Measurements from ENCODE around the gene PROB1. TPM values are rescaled to one million over a fixed set of nuclear protein-coding genes. Genes with fewer than 3 reads are reported as not detected.

Gene PROB1
- total RNA-seq, 1 donor from 2014 or later: 2.2 TPM

DNA sequence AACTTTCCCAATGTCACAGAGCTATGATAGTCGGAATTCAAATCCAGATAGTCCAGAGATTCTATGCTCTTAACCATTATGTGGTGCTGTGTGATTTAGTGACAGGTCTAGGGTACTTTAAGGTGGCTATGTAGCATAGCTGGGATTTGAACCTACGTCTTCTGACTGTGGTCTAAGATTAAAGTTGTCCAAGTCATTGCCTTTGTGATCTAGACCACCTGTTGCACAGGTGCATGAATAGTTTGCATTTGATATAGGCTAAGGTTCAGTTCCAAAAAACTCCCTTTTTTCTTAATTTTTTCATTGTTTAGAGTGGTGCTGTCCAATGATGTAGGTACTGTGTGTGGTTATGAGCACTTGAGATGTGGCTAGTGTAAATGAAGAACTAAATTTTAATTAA is 50.7 kb downstream of the PROB1 start:
- DNase-seq (ENCODE audit: low spot score, unreplicated experiment): no peak
- H3K4me3 Mint-ChIP-seq (ENCODE audit: low read depth): peak overlapping the region; percentile 38
- no peaks in the 10 kb centered on the region for H3K27me3 Mint-ChIP-seq
- peaks cover 17% of the 10 kb centered on the region for H3K36me3 Mint-ChIP-seq (ENCODE audit: insufficient read depth)
- peak overlapping the region; percentile 39 for H3K27ac Mint-ChIP-seq
- H3K4me1 Mint-ChIP-seq (ENCODE audit: low read depth): peaks cover 21% of the 10 kb centered on the region
- TF ChIP-seq, protein P1, sequence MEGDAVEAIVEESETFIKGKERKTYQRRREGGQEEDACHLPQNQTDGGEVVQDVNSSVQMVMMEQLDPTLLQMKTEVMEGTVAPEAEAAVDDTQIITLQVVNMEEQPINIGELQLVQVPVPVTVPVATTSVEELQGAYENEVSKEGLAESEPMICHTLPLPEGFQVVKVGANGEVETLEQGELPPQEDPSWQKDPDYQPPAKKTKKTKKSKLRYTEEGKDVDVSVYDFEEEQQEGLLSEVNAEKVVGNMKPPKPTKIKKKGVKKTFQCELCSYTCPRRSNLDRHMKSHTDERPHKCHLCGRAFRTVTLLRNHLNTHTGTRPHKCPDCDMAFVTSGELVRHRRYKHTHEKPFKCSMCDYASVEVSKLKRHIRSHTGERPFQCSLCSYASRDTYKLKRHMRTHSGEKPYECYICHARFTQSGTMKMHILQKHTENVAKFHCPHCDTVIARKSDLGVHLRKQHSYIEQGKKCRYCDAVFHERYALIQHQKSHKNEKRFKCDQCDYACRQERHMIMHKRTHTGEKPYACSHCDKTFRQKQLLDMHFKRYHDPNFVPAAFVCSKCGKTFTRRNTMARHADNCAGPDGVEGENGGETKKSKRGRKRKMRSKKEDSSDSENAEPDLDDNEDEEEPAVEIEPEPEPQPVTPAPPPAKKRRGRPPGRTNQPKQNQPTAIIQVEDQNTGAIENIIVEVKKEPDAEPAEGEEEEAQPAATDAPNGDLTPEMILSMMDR (IDR thresholded peaks at IDR 0.05; ENCODE audit: unreplicated experiment): no peak
- H3K9me3 Mint-ChIP-seq (ENCODE audit: low read depth): no peaks in the 10 kb centered on the region

DNA sequence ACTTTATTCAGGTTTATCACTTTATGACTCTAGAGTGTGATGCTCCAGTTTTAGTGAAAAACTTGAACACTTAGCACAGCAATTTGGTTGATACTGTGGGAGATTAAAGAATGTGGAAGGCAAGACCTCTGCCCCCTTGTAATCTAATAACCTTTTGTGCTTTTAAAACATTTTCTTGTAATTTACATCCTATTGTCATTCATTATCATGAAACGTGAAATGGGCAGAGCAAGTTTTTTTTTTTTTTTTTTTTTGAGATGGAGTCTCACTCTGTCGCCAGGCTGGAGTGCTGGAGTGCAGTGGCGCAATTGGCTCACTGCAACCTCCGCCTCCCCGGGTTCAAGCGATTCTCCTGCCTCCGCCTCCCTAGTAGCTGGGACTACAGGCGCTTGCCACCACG is 51.4 kb downstream of the PROB1 start:
- Mint-ChIP-seq H3K27ac (peak overlapping the region; percentile 100), H3K27me3 (no peaks in the 10 kb centered on the region), H3K4me3 (ENCODE audit: low read depth) (peak overlapping the region; percentile 98), H3K36me3 (ENCODE audit: insufficient read depth) (peaks cover 14% of the 10 kb centered on the region), H3K9me3 (ENCODE audit: low read depth) (no peaks in the 10 kb centered on the region), H3K4me1 (ENCODE audit: low read depth) (peaks cover 21% of the 10 kb centered on the region)
- DNase-seq (ENCODE audit: low spot score, unreplicated experiment): no peak
- TF ChIP-seq, protein P1 (IDR thresholded peaks at IDR 0.05; ENCODE audit: unreplicated experiment): no peak

DNA sequence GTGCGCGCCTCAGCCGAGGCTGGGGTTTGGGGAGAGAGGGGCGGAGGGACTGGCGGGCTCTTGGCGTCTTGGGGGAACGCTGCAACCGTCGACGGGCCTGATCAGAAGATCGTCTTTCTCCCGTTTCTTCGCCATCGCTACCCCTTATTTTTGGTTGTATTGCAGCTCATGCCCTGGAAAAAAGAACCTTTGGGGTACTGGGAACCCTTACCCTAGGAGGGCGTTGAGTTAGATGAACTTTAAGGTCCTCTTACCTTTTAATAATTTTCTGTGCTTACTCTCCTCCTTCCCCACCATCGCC is 52.5 kb downstream of the PROB1 start:
- H3K4me3 Mint-ChIP-seq (ENCODE audit: low read depth): peak overlapping the region; percentile 98
- no peaks in the 10 kb centered on the region for H3K9me3 Mint-ChIP-seq (ENCODE audit: low read depth)
- H3K27me3 Mint-ChIP-seq: no peaks in the 10 kb centered on the region
- TF ChIP-seq, protein P1 (IDR thresholded peaks at IDR 0.05; ENCODE audit: unreplicated experiment): no peak
- no peak for DNase-seq (ENCODE audit: low spot score, unreplicated experiment)
- peak overlapping the region; percentile 100 for H3K27ac Mint-ChIP-seq
- peaks cover 14% of the 10 kb centered on the region for H3K36me3 Mint-ChIP-seq (ENCODE audit: insufficient read depth)
- peaks cover 21% of the 10 kb centered on the region for H3K4me1 Mint-ChIP-seq (ENCODE audit: low read depth)

DNA sequence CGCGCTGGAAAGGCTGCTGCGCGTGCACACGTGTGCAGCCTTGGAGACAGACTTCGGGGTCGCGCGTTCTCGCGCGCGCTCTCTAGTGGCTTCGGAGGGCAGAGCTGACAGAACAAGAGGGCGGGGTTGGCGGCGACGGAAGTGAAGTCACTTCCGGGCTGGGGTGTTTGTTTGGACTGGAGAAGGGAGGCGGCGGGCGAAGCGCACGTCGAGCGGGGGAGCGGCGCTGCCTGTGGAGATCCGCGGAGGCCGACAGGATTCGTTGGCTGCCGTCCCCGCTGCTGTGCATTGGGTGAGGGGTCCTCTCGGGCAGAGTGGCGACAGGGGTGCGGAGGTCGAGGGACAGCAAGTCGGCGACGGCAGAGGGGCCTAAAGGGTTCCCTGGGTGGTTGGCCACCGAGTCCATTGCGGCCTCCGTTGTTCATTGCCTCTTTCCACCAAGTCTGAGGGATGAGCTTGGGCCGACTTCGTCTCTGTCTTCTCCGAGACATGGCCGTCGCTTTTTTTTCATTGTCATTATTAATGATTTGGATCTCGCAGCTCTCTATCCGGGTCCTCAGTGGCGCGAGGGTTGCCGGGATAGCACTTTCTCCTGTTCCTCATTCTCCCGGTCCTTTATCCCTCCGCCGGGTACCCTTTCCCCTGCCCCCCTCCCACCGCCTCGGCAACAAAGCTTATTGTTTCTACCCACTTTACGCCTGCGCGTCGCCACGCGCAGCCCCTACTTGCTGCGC is 53.0 kb downstream of the PROB1 start, which contains the start of gene PAIP2:
Gene PAIP2 (plus strand): TSS at position 166 of the 734 bp plus-strand sequence. CDS start 21,931 bp downstream, outside the sequence.
- peak; percentile 95 for DNase-seq (ENCODE audit: low spot score, unreplicated experiment)
- peaks cover 13% of the 10 kb centered on the region for H3K36me3 Mint-ChIP-seq (ENCODE audit: insufficient read depth)

DNA sequence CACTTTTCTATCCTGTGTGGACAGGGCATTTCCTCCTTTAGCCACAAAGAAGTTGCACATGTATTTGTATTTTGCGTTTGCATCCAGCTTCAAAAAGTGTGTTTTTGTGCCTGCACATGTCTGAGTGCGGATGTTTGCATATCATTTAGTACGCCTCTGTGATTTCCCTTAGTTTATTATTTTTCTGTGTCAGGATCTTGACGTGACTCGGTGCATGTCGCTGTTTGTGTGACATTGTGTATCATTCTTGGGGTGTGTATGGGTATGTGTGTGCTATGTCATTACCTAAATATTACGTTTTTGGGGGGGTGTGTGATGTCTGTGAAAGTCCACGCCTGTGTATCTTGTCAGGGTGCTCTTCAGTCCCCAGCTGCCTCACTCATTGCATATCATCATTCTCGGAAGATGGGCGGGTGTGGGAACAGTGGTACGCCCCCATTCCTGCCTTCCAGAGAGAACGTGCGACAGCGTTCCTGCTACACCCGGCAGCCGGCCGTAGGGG is 53.7 kb downstream of the PROB1 start:
- TF ChIP-seq, protein P1 (IDR thresholded peaks at IDR 0.05; ENCODE audit: unreplicated experiment): no peak
- peaks cover 11% of the 10 kb centered on the region for H3K36me3 Mint-ChIP-seq (ENCODE audit: insufficient read depth)
- no peaks in the 10 kb centered on the region for H3K9me3 Mint-ChIP-seq (ENCODE audit: low read depth)
- no peak for DNase-seq (ENCODE audit: low spot score, unreplicated experiment)
- H3K27me3 Mint-ChIP-seq: no peaks in the 10 kb centered on the region
- H3K27ac Mint-ChIP-seq: peak overlapping the region; percentile 100
- peaks cover 19% of the 10 kb centered on the region for H3K4me1 Mint-ChIP-seq (ENCODE audit: low read depth)
- H3K4me3 Mint-ChIP-seq (ENCODE audit: low read depth): peak overlapping the region; percentile 98

More for the DNA sequence above, 53.0 kb downstream of the PROB1 start, which contains the start of gene PAIP2:
- TF ChIP-seq, protein P1 (IDR thresholded peaks at IDR 0.05; ENCODE audit: unreplicated experiment): peak; percentile 67
- Mint-ChIP-seq H3K27ac (peak within 1 kb of the TSS; percentile 100), H3K27me3 (no peaks in the 10 kb centered on the region), H3K4me1 (ENCODE audit: low read depth) (peaks cover 19% of the 10 kb centered on the region), H3K4me3 (ENCODE audit: low read depth) (peak within 1 kb of the TSS; percentile 98), H3K9me3 (ENCODE audit: low read depth) (no peaks in the 10 kb centered on the region)

Other genes with a start within 250 kb of the PROB1 start
- 26.0 and 26.7 TPM in 2 replicates for gene SIL1, start 196.7 kb downstream of the PROB1 start, total RNA-seq
- gene MATR3, start 101.4 kb downstream of the PROB1 start, total RNA-seq: 324 and 336 TPM in 2 replicates
- 92.3 and 97.4 TPM in 2 replicates for gene PAIP2, start 53.2 kb downstream of the PROB1 start, total RNA-seq
- 0.20 and 0.48 TPM in 2 replicates for gene SLC23A1, start 11.8 kb downstream of the PROB1 start, total RNA-seq
- gene MZB1, start 5.2 kb downstream of the PROB1 start, total RNA-seq: 0.24 and 0.80 TPM in 2 replicates
- 13.9 and 14.0 TPM in 2 replicates for gene SPATA24, start 9.0 kb upstream of the PROB1 start, total RNA-seq
- gene DNAJC18, start 44.4 kb upstream of the PROB1 start, total RNA-seq: 23.1 and 23.3 TPM in 2 replicates
- gene ECSCR, start 67.6 kb upstream of the PROB1 start, total RNA-seq: not detected in 2 replicates
- not detected in 2 replicates for gene SMIM33, start 75.9 kb upstream of the PROB1 start, total RNA-seq
- 0.53 TPM in 1 of 2 replicates, not detected in the other for gene STING1, start 87.7 kb upstream of the PROB1 start, total RNA-seq
- gene UBE2D2, start 166.2 kb upstream of the PROB1 start, total RNA-seq: 147 and 155 TPM in 2 replicates

Measured in progenitor cell of endocrine pancreas (in vitro differentiated cells).